GM19240 (cell line): ENCODE data around the gene POLD1.

Source experiments
- DNase-seq: peaks from one replicate; pipeline ENCODE4 v3.0.0; 2011; ENCODE audit warnings: low spot score; ENCODE audit not compliant: insufficient read length

POLD1 gene

GRCh38 chr19:50462970-50463369 lies 78.8 kb downstream of the POLD1 start:
- DNase-seq: no peak

- DNase-seq: no peak
Measured at GRCh38 chr19:50464348-50464747, 80.2 kb downstream of the POLD1 start.

GRCh38 chr19:50465000-50465399 lies 80.9 kb downstream of the POLD1 start:
- no peak for DNase-seq

GRCh38 chr19:50465986-50466705 lies 82.0 kb downstream of the POLD1 start:
- no peak for DNase-seq

GRCh38 chr19:50466706-50467039 lies 82.5 kb downstream of the POLD1 start:
- DNase-seq: no peak

GRCh38 chr19:50467566-50467965 lies 83.4 kb downstream of the POLD1 start:
- no peak for DNase-seq
